ENCODE data around the gene UBAC2.

The UBAC2 gene

GRCh38 chr13:99356262-99357091 is 155.8 kb downstream of the UBAC2 start:
- CTCF ChIA-PET = no interaction called here
- POLR2A ChIA-PET = no interaction called here
- TF ChIP-seq LEF1 (IDR thresholded peaks at IDR 0.05; ENCODE audit: borderline replicate concordance) = no peak
- TF ChIP-seq PKNOX1 (IDR thresholded peaks at IDR 0.05) = no peak
- TF ChIP-seq FOXM1 (IDR thresholded peaks at IDR 0.05; ENCODE audit: borderline replicate concordance) = no peak
- TF ChIP-seq FOXK2 (IDR thresholded peaks at IDR 0.05) = no peak
- no peak for TF ChIP-seq CTBP1 (IDR thresholded peaks at IDR 0.05; ENCODE audit: borderline replicate concordance)
- TF ChIP-seq ZNF384 (IDR thresholded peaks at IDR 0.05) = no peak
- TF ChIP-seq L3MBTL2 (conservative IDR thresholded peaks at IDR 0.05) = no peak
- TF ChIP-seq ELF4 (IDR thresholded peaks at IDR 0.05) = no peak
- no peak for TF ChIP-seq HDGF (IDR thresholded peaks at IDR 0.05; ENCODE audit: borderline replicate concordance)
- TF ChIP-seq ARNT (IDR thresholded peaks at IDR 0.05) = no peak
- TF ChIP-seq FOXA1 (IDR thresholded peaks at IDR 0.05) = no peak
- no peak for TF ChIP-seq BHLHE40 (IDR thresholded peaks at IDR 0.05; ENCODE audit: borderline replicate concordance)
- TF ChIP-seq SP1 (IDR thresholded peaks at IDR 0.05) = no peak
- no peak for TF ChIP-seq TARDBP (IDR thresholded peaks at IDR 0.05)
- no peak for TF ChIP-seq NFRKB (IDR thresholded peaks at IDR 0.05)
- TF ChIP-seq SUZ12 (IDR thresholded peaks at IDR 0.05) = no peak
- DNase-seq (ENCODE audit: extremely low spot score) = no peak

- POLR2A ChIA-PET = no interaction called here
- no peak for DNase-seq (ENCODE audit: extremely low spot score)
- CTCF ChIA-PET = no interaction called here
- TF ChIP-seq HDGF (IDR thresholded peaks at IDR 0.05; ENCODE audit: borderline replicate concordance) (no peak), SP1 (IDR thresholded peaks at IDR 0.05) (no peak), LEF1 (IDR thresholded peaks at IDR 0.05; ENCODE audit: borderline replicate concordance) (no peak), BHLHE40 (IDR thresholded peaks at IDR 0.05; ENCODE audit: borderline replicate concordance) (no peak), FOXA1 (IDR thresholded peaks at IDR 0.05) (no peak), FOXM1 (IDR thresholded peaks at IDR 0.05; ENCODE audit: borderline replicate concordance) (no peak), ELF4 (IDR thresholded peaks at IDR 0.05) (no peak), ARNT (IDR thresholded peaks at IDR 0.05) (no peak), NFRKB (IDR thresholded peaks at IDR 0.05) (no peak), SUZ12 (IDR thresholded peaks at IDR 0.05) (no peak), PKNOX1 (IDR thresholded peaks at IDR 0.05) (no peak), L3MBTL2 (conservative IDR thresholded peaks at IDR 0.05) (no peak), CTBP1 (IDR thresholded peaks at IDR 0.05; ENCODE audit: borderline replicate concordance) (no peak), TARDBP (IDR thresholded peaks at IDR 0.05) (no peak), FOXK2 (IDR thresholded peaks at IDR 0.05) (no peak), ZNF384 (IDR thresholded peaks at IDR 0.05) (no peak)
Observed at GRCh38 chr13:99357131-99357596, 156.5 kb downstream of the UBAC2 start.

- ChIA-PET POLR2A (no interaction called here), CTCF (no interaction called here)
- no peak for TF ChIP-seq TARDBP (IDR thresholded peaks at IDR 0.05)
- TF ChIP-seq BHLHE40 (IDR thresholded peaks at IDR 0.05; ENCODE audit: borderline replicate concordance) = no peak
- no peak for TF ChIP-seq FOXK2 (IDR thresholded peaks at IDR 0.05)
- no peak for TF ChIP-seq PKNOX1 (IDR thresholded peaks at IDR 0.05)
- TF ChIP-seq SUZ12 (IDR thresholded peaks at IDR 0.05) = no peak
- no peak for TF ChIP-seq ZNF384 (IDR thresholded peaks at IDR 0.05)
- no peak for TF ChIP-seq FOXM1 (IDR thresholded peaks at IDR 0.05; ENCODE audit: borderline replicate concordance)
- TF ChIP-seq LEF1 (IDR thresholded peaks at IDR 0.05; ENCODE audit: borderline replicate concordance) = no peak
- no peak for TF ChIP-seq L3MBTL2 (conservative IDR thresholded peaks at IDR 0.05)
- no peak for TF ChIP-seq ARNT (IDR thresholded peaks at IDR 0.05)
- no peak for TF ChIP-seq NFRKB (IDR thresholded peaks at IDR 0.05)
- no peak for TF ChIP-seq ELF4 (IDR thresholded peaks at IDR 0.05)
- DNase-seq (ENCODE audit: extremely low spot score) = no peak
Observed at GRCh38 chr13:99357941-99358340, 157.3 kb downstream of the UBAC2 start.

GRCh38 chr13:99359528-99359927 is 158.9 kb downstream of the UBAC2 start:
- POLR2A ChIA-PET = no interaction called here
- TF ChIP-seq SUZ12 (IDR thresholded peaks at IDR 0.05) (no peak), HDGF (IDR thresholded peaks at IDR 0.05; ENCODE audit: borderline replicate concordance) (no peak), PKNOX1 (IDR thresholded peaks at IDR 0.05) (no peak), SP1 (IDR thresholded peaks at IDR 0.05) (no peak), L3MBTL2 (conservative IDR thresholded peaks at IDR 0.05) (no peak), CTBP1 (IDR thresholded peaks at IDR 0.05; ENCODE audit: borderline replicate concordance) (no peak), ARNT (IDR thresholded peaks at IDR 0.05) (no peak), NFRKB (IDR thresholded peaks at IDR 0.05) (no peak)
- CTCF ChIA-PET = interaction anchor here (0.6 to 0.7 kb wide), 2 partner anchors 185 to 503 kb away, joined by 3 read pairs; no protein-coding TSS in a partner anchor
- DNase-seq (ENCODE audit: extremely low spot score) = no peak

- CTCF ChIA-PET = interaction anchor here (1.1 kb wide), 1 partner anchor 184 kb away, joined by 3 read pairs; no protein-coding TSS in a partner anchor
- no peak for DNase-seq (ENCODE audit: extremely low spot score)
- TF ChIP-seq FOXK2 (IDR thresholded peaks at IDR 0.05) = no peak
- POLR2A ChIA-PET = no interaction called here
Observed at GRCh38 chr13:99360696-99361095, 160.0 kb downstream of the UBAC2 start.
